ENCODE results near the gene FPR2. TPM values are rescaled to one million over a fixed set of nuclear protein-coding genes. Genes with fewer than 3 reads are reported as not detected.
"Not testable (repeated sequence)": the region's sequence is repeated elsewhere in the genome, so short reads cannot be mapped to it uniquely, and the experiment has no call there.

Gene FPR2
- total RNA-seq, 1 donor from 2014 or later: 0.73 TPM

DNA sequence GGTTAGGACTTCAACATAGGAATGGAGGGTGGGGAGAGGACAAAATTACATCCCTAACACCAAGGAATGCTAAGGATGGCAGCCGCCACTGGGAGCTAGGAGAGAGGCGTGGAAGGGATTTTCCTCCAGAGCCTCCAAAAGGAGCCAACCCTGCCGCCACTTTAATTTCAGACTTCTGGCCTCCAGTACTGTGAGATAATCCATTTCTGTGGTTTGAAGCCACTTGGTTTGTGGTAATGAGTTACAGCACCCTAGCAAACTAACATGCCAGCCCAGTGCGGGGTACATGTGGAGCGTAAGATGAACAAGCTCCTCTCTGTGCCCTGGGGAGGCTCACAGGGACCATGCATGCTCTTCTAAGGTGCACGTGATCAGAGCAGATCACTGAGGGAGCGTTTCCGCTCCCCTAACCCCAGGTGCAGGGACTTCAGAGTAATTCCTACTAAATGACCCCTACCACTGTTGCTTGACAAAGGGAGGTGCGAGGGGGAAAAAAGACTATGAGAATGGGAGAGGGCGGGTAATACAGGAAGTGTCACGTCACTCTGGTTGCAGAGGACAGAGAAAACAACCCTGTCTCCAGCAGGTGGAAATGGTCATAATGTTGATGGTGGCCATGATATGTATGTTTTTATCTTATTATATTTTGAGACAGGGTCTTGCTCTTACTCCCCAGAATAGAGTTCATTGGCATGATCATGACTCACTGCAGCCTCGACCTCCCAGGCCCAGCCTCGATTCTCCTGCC, 21.3 kb upstream of the FPR2 start:
- DNase-seq (ENCODE audit: low spot score) (no peak), ATAC-seq (no peak)

- ATAC-seq: no peak
- DNase-seq (ENCODE audit: low spot score): no peak
Observed at GRCh38 chr19:51740356-51740755, 20.6 kb upstream of the FPR2 start.

GRCh38 chr19:51742789-51743188, 18.2 kb upstream of the FPR2 start:
- ATAC-seq: no peak
- no peak for DNase-seq (ENCODE audit: low spot score)

- no peak for DNase-seq (ENCODE audit: low spot score)
- no peak for ATAC-seq
Observed at GRCh38 chr19:51743405-51743804, 17.6 kb upstream of the FPR2 start.

DNA sequence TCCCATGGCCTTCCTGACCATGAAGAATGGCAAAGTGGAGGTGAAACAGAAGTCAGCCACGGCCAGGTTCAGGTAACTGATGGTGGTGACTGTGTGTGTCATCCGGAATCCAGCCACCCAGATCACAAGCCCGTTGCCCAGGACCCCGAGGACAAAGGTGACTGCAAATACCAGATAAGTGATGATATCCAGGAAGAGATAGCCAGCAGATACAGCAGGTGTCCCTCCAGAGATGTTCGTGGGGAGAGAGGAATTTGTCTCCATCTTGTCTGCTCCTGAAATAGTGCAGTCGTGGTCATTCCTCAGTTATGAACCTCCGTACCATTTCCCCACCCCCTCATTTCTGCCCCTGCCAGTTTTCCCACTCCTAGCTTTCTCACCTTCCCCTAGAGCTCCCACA, 14.2 kb upstream of the FPR2 start:
- DNase-seq (ENCODE audit: low spot score) (no peak), ATAC-seq (no peak)

DNA sequence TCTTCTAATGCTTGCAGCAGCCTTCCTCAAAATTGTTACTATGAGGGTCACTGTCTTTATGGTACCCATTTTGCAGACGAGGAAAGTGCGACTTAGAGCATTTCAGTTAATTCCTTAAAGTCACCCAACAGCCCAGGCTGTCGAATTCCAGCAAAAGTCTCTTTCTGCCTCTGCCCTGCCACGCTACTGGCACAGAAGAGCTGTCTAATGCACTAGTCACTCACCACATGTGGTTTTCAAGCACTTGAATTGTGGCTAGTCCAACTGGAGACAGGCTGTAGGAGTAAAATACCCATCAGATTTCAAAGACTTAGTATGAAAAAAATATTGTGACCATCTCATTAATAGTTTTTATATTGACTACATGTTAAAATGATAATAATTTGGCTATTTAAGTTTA, 11.0 kb upstream of the FPR2 start:
- no peak for DNase-seq (ENCODE audit: low spot score)
- ATAC-seq: no peak

GRCh38 chr19:51750400-51751094, 10.4 kb upstream of the FPR2 start:
- ATAC-seq: no peak
- no peak for DNase-seq (ENCODE audit: low spot score)

GRCh38 chr19:51751655-51752054, 9.3 kb upstream of the FPR2 start, which contains the start of gene FPR1:
FPR1 (minus strand) TSS chr19:51751878; CDS start chr19:51746994, 4,884 bp downstream.
- DNase-seq (ENCODE audit: low spot score): no peak
- ATAC-seq: peak; percentile 48

- ATAC-seq: no peak
- no peak for DNase-seq (ENCODE audit: low spot score)
Observed at GRCh38 chr19:51754109-51754508, 6.9 kb upstream of the FPR2 start.

DNA sequence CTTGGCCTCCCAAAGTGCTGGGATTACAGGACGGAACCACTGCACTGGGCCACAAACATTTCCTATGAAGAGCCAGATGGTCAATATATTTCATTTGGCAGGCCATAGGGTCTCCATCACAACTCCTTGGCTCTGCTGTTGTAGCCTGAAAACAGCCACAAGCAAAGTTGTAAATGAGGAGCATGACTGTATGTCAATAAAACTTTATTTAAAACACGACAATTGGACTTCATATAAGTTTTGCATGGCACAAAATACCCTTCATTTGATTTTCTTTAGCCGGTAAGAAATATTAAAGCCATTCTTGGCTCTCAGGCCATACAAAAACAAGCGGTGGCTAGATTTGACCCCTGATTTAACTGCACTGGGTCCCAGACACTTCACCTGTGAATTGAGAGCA, 6.2 kb upstream of the FPR2 start:
- no peak for DNase-seq (ENCODE audit: low spot score)
- ATAC-seq: no peak

GRCh38 chr19:51755571-51755970, 5.4 kb upstream of the FPR2 start:
- no peak for DNase-seq (ENCODE audit: low spot score)
- no peak for ATAC-seq

- no peak for ATAC-seq
Observed at GRCh38 chr19:51761696-51762095, 716 bp downstream of the FPR2 start.

GRCh38 chr19:51765086-51765485, 4.1 kb downstream of the FPR2 start:
- no peak for DNase-seq (ENCODE audit: low spot score)
- no peak for ATAC-seq

More at GRCh38 chr19:51761696-51762095, 716 bp downstream of the FPR2 start:
- no peak for DNase-seq (ENCODE audit: low spot score)

DNA sequence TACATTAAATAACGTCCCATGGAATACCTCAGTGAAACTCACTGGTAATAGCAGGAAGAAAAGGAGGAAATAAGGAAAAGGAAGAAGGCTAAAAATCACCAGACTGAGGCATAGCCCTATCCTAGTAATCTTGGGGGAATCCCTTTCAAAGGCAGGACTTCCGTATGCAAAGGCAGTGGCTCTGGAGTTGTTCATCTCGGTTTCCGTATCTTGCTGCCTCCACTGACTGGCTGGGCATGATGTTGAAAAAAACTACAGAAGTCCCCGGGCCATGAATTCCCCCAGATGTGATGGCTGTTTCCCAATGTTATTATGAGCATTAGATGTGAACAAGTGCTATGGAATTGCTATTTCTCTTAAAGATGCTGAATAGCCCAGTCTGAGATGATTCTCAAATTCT, 5.5 kb downstream of the FPR2 start:
- ATAC-seq: no peak

GRCh38 chr19:51771376-51772130, 10.6 kb downstream of the FPR2 start:
- DNase-seq (ENCODE audit: low spot score) (no peak), ATAC-seq (no peak)

More for the DNA sequence above, 5.5 kb downstream of the FPR2 start:
- DNase-seq (ENCODE audit: low spot score): no peak

DNA sequence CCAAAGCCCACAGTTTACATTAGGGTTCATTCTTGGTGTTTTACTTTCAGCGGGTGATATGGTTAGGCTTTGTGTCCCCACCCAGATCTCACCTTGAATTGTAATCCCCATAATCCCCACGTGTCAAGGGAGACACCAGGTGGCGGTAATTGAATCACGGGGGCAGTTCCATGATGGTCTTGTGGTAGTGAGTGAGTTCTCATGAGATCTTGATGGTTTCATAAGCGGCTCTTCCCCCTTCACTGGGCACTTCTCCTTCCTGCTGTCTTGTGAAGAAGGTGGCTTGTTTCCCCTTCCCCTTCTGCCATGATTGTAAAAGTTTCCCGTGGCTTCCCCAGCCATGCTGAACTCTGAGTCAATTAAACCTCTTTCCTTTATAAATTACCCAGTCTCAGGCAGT, 12.0 kb downstream of the FPR2 start:
- DNase-seq (ENCODE audit: low spot score): no peak
- no peak for ATAC-seq

DNA sequence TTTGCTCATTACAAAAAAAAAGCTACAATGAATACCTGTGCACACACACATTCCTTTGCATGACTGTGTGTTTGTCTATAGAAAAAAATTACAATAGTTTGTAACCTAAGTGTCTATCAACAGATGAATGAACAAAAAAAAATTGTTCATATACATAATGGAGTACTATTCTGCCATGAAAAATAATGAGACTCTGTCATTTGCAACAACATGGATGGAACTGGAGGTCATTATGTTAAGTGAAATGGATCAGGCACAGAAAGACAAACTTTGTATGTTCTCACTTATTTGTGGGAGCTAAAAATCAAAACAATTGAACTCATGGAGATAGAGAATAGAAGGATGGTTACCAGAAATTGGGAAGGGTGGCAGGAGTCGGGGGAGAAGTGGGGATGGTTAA, 15.6 kb downstream of the FPR2 start:
- ATAC-seq; DNase-seq (ENCODE audit: low spot score): not testable (repeated sequence)

- ATAC-seq: peak; percentile 79
- DNase-seq (ENCODE audit: low spot score): no peak
Observed at GRCh38 chr19:51777570-51778462, 16.8 kb downstream of the FPR2 start.

GRCh38 chr19:51779181-51779580, 18.2 kb downstream of the FPR2 start:
- DNase-seq (ENCODE audit: low spot score) (no peak), ATAC-seq (no peak)

GRCh38 chr19:51779703-51780102, 18.7 kb downstream of the FPR2 start:
- DNase-seq (ENCODE audit: low spot score) (no peak), ATAC-seq (no peak)

- ATAC-seq (no peak), DNase-seq (ENCODE audit: low spot score) (no peak)
Observed at GRCh38 chr19:51780270-51780669, 19.3 kb downstream of the FPR2 start.
